HL-60 (cell line): Measurements from ENCODE around the gene C21orf58.
"Not testable (repeated sequence)": the region's sequence is repeated elsewhere in the genome, so short reads cannot be mapped to it uniquely, and the experiment has no call there.

Experiments used
- DNase-seq, 2 experiments: peaks; one replicate each; pipeline ENCODE4 v3.0.0-alpha.2; 2010 to 2020; ENCODE audit warnings: low read depth in 1 of 2, low spot score in 1 of 2
- H3K27ac ChIP-seq: fragments of 250-450 bp; sonication (Bioruptor Pico); replicated peaks from 2 replicates; pipeline ENCODE4 v1.5.1; 2020; ENCODE audit warnings: mild to moderate bottlenecking, moderate library complexity
- H3K27me3 ChIP-seq: fragments of 250-450 bp; sonication (Bioruptor Pico); 2 replicates; pipeline ENCODE4 v1.5.1; 2021; ENCODE audit warnings: mild to moderate bottlenecking, moderate library complexity; ENCODE audit not compliant: insufficient read depth, poor library complexity, severe bottlenecking
- H3K4me3 ChIP-seq: replicated peaks from 2 replicates; pipeline ENCODE4 v1.5.1; 2011; ENCODE audit warnings: mild to moderate bottlenecking, control low read depth, low read length; ENCODE audit not compliant: insufficient read depth
- GABPA ChIP-seq: IDR thresholded peaks from 2 replicates; pipeline ENCODE4 v1.6.1; 2012; ENCODE audit warnings: low read depth
- POLR2AphosphoS5 ChIP-seq: IDR thresholded peaks from 2 replicates; pipeline ENCODE4 v1.6.1; 2012; ENCODE audit warnings: low read depth
- SPI1 ChIP-seq: IDR thresholded peaks from 2 replicates; pipeline ENCODE4 v1.6.1; 2012; ENCODE audit warnings: low read depth, mild to moderate bottlenecking, borderline replicate concordance
- TF ChIP-seq, protein P1 (sequence below): IDR thresholded peaks from one replicate; pipeline ENCODE4 v1.5.1; 2011; ENCODE audit warnings: low read length, control low read depth, inconsistent platforms; ENCODE audit not compliant: insufficient read depth
- TF ChIP-seq, protein P2 (sequence below): IDR thresholded peaks from 2 replicates; pipeline ENCODE4 v1.6.1; 2012; ENCODE audit warnings: low read depth; ENCODE audit not compliant: insufficient replicate concordance

Gene C21orf58

DNA sequence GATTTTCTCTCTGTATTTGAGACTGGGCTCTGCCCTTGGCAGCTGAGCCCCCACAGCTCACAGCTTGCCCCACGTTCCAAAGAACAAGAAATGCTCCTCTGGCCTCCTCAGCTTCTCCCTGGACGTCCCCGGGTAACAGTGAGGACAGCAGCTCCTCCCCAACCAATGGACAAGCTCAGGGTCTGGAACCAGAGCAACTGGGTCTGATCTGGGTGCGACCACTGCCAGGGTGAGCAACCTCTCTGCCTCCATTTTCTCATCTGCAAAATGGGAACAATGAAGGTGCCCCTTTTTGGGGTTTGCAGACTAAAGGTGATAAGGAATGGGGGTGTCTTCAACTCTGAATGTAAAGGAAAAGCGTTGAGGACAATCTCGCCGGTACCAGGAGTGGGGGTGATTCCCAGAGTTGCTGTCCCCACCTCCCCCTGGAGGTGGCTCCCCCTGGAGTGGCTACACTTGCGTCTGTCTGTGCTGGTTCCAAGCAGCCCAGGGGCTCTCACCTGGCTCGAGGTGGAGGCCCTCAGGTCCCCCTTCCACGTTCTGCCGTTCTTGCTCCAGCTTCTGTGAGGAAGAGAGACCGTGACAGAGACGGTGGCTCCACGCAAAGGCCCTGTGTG is 6.9 kb downstream of the C21orf58 start:
- Histone ChIP-seq H3K27ac (no peak overlapping the region), H3K4me3 (no peak overlapping the region), H3K27me3 (no peaks in the 10 kb centered on the region)
- TF ChIP-seq, protein P1, sequence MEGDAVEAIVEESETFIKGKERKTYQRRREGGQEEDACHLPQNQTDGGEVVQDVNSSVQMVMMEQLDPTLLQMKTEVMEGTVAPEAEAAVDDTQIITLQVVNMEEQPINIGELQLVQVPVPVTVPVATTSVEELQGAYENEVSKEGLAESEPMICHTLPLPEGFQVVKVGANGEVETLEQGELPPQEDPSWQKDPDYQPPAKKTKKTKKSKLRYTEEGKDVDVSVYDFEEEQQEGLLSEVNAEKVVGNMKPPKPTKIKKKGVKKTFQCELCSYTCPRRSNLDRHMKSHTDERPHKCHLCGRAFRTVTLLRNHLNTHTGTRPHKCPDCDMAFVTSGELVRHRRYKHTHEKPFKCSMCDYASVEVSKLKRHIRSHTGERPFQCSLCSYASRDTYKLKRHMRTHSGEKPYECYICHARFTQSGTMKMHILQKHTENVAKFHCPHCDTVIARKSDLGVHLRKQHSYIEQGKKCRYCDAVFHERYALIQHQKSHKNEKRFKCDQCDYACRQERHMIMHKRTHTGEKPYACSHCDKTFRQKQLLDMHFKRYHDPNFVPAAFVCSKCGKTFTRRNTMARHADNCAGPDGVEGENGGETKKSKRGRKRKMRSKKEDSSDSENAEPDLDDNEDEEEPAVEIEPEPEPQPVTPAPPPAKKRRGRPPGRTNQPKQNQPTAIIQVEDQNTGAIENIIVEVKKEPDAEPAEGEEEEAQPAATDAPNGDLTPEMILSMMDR = no peak
- no peak for TF ChIP-seq POLR2AphosphoS5
- no peak for TF ChIP-seq SPI1
- DNase-seq = no peak

DNA sequence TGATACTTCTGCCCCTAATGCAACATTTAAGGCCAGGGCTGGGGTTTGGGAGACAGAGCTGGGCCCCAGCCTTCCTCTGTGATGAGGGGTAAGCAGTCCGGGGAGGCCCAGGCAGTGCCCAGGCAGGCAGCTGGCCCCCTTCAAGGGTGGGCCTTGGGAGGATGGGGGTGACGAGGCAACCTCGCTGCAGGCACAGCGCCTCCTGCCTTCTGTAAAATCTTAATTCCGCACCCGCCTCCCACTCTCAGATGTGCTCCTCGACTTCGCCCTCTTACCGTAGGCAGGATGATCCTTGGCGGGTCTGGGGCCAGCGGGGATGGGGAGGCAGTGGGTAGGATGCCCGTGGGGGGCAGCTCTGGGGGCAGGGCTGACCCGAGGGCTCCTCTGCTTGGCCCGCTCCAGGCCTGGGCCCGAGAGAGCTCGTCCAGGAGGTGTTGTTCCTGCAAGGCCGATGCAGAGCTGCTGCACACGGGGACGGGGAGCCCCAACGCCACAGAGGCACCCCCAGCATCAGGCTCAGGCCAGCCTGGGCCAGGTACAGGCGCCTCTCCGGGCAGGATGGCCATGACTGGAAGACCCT is 9.1 kb downstream of the C21orf58 start:
- DNase-seq = no peak
- H3K27ac ChIP-seq = no peak overlapping the region
- no peak overlapping the region for H3K4me3 ChIP-seq
- TF ChIP-seq, protein P1 = no peak
- TF ChIP-seq, protein P2, sequence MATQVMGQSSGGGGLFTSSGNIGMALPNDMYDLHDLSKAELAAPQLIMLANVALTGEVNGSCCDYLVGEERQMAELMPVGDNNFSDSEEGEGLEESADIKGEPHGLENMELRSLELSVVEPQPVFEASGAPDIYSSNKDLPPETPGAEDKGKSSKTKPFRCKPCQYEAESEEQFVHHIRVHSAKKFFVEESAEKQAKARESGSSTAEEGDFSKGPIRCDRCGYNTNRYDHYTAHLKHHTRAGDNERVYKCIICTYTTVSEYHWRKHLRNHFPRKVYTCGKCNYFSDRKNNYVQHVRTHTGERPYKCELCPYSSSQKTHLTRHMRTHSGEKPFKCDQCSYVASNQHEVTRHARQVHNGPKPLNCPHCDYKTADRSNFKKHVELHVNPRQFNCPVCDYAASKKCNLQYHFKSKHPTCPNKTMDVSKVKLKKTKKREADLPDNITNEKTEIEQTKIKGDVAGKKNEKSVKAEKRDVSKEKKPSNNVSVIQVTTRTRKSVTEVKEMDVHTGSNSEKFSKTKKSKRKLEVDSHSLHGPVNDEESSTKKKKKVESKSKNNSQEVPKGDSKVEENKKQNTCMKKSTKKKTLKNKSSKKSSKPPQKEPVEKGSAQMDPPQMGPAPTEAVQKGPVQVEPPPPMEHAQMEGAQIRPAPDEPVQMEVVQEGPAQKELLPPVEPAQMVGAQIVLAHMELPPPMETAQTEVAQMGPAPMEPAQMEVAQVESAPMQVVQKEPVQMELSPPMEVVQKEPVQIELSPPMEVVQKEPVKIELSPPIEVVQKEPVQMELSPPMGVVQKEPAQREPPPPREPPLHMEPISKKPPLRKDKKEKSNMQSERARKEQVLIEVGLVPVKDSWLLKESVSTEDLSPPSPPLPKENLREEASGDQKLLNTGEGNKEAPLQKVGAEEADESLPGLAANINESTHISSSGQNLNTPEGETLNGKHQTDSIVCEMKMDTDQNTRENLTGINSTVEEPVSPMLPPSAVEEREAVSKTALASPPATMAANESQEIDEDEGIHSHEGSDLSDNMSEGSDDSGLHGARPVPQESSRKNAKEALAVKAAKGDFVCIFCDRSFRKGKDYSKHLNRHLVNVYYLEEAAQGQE = no peak
- TF ChIP-seq SPI1 (no peak), GABPA (no peak), POLR2AphosphoS5 (no peak)
- no peaks in the 10 kb centered on the region for H3K27me3 ChIP-seq

DNA sequence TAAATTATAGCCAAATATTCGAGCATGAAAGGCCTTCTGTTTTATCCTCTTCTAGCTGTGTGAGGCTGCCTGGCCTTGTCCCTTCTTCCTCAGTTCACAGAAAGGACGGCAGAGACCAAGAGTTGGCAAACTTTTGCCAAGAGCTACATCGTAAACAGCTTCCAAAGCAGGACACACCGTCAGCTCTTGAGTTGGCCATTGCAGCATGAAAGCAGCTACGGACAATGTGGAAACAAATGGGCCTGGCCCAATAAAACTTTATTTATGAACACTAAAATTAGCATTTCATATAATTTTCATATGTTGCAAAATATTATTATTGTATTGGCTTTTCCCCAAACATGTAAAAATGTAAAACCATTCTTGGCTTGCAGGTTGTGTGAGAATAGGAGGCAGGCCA is 10.7 kb downstream of the C21orf58 start:
- no peak overlapping the region for H3K4me3 ChIP-seq
- TF ChIP-seq, protein P2 = no peak
- TF ChIP-seq SPI1 (no peak), GABPA (no peak), POLR2AphosphoS5 (no peak)
- TF ChIP-seq, protein P1 = no peak
- DNase-seq = no peak
- H3K27ac ChIP-seq = no peak overlapping the region
- H3K27me3 ChIP-seq = no peaks in the 10 kb centered on the region

DNA sequence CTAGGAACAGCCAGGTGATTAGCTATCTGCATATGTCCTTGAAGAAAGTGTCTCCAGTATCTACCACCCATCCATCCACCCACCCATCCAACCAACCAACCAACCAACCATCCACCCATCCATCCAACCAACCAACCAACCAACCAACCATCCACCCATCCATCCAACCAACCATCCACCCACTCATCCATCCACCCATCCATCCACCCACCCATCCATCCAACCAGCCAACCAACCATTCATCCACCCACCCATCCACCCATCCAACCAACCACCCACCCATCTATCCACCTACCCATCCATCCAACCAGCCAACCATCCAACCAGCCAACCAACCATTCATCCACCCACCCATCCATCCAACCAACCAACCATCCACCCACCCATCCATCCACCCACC is 12.1 kb downstream of the C21orf58 start:
- Histone ChIP-seq H3K27me3 (no peaks in the 10 kb centered on the region), H3K27ac (no peak overlapping the region), H3K4me3 (no peak overlapping the region)
- TF ChIP-seq, protein P2 = no peak
- no peak for TF ChIP-seq POLR2AphosphoS5
- no peak for TF ChIP-seq GABPA
- TF ChIP-seq, protein P1 = no peak
- DNase-seq = no peak

DNA sequence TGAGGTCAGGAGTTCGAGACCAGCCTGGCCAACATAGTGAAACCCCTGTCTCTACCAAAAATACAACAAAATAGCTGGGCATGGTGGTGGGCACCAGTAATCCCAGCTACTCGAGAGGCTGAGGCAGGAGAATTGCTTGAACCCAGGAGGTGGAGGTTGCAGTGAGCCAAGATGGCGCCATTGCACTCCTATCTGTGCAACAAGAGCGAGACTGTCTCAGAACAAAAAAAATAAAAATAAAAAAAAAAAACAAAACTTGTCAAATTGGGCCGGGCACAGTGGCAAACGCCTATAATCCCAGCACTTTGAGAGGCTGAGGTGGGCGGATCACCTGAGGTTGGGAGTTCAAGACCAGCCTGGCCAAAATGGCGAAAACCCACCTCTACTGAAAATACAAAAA is 13.4 kb downstream of the C21orf58 start:
- H3K27ac ChIP-seq, H3K27me3 ChIP-seq, DNase-seq, H3K4me3 ChIP-seq: not testable (repeated sequence)
